BE2C (cell line): Measurements from ENCODE around the gene CNNM1.

ENCODE experiments used
- DNase-seq: peaks from one replicate; pipeline ENCODE4 v3.0.0-alpha.2; 2020
- H3K27me3 ChIP-seq: fragments of 250-450 bp; sonication (Bioruptor Pico); 2 replicates; pipeline ENCODE4 v1.5.1; 2020; ENCODE audit warnings: mild to moderate bottlenecking
- H3K36me3 ChIP-seq: fragments of 250-450 bp; sonication (Bioruptor Pico); 2 replicates; pipeline ENCODE4 v1.5.1; 2020; ENCODE audit warnings: mild to moderate bottlenecking
- H3K4me1 ChIP-seq: fragments of 250-450 bp; sonication (Bioruptor Pico); 2 replicates; pipeline ENCODE4 v1.5.1; 2020
- H3K4me3 ChIP-seq: 2 replicates; pipeline ENCODE4 v1.5.1; 2011; ENCODE audit warnings: low read depth, low read length
- H3K9me3 ChIP-seq: fragments of 250-450 bp; sonication (Bioruptor Pico); 2 replicates; pipeline ENCODE4 v1.5.1; 2020
- TF ChIP-seq, protein P1 (sequence below): IDR thresholded peaks from 2 replicates; pipeline ENCODE4 v1.5.1; 2012; ENCODE audit warnings: mild to moderate bottlenecking, low read depth, low read length

Gene CNNM1

DNA sequence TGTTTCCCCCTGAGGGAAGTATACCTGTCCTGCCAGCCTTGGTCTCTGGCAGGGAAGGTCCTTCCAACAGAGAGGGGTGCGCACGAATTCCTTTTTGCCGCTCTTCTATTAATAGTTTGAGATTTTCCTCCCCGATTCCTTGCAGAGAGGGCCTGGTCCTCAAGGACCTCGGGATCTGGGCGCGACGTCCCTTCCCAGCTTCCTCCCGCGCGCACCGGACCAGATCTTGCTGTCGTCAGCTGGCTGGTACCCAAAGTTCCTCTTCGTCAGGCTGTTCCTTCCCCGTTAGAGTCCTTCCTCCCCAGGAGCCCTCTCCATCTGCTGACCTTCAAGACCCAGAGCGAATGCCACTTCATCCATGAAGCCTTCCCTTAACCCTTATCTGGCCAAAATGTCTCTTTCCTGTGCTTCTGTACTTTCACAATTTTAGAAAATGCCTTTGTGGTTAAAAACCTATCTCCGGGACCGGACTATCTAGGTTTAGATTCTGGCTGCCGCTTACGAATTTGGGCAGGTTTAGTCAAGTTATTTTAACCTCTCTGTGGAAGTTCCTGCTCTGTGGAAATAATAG lies 102.1 kb downstream of the CNNM1 start:
- H3K4me3 ChIP-seq: peak overlapping the region; percentile 93
- H3K27me3 ChIP-seq: no peaks in the 10 kb centered on the region
- H3K4me1 ChIP-seq: no peaks in the 10 kb centered on the region
- no peaks in the 10 kb centered on the region for H3K9me3 ChIP-seq
- DNase-seq: peak; percentile 31
- TF ChIP-seq, protein P1, sequence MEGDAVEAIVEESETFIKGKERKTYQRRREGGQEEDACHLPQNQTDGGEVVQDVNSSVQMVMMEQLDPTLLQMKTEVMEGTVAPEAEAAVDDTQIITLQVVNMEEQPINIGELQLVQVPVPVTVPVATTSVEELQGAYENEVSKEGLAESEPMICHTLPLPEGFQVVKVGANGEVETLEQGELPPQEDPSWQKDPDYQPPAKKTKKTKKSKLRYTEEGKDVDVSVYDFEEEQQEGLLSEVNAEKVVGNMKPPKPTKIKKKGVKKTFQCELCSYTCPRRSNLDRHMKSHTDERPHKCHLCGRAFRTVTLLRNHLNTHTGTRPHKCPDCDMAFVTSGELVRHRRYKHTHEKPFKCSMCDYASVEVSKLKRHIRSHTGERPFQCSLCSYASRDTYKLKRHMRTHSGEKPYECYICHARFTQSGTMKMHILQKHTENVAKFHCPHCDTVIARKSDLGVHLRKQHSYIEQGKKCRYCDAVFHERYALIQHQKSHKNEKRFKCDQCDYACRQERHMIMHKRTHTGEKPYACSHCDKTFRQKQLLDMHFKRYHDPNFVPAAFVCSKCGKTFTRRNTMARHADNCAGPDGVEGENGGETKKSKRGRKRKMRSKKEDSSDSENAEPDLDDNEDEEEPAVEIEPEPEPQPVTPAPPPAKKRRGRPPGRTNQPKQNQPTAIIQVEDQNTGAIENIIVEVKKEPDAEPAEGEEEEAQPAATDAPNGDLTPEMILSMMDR: no peak
- no peaks in the 10 kb centered on the region; the same call in 1 of the 2 replicates for H3K36me3 ChIP-seq

DNA sequence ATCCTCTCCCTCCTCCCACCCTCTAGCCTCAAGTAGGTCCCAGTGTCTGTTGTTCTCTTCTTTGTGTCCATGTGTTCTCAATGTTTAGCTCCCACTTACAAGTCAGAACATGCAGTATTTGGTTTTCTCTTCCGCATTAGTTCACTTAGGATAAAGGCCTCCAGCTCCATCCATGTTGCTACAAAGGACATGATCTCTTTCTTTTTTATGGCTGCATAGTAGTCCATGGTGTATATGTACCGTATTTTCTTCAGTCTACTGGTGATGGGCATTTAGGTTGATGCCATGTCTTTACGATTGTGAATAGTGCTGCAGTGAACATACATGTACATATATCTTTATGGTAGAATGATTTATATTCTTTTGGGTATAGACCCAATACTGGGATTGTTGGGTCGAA lies 102.9 kb downstream of the CNNM1 start:
- peak overlapping the region; percentile 93 for H3K4me3 ChIP-seq
- TF ChIP-seq, protein P1: no peak
- no peaks in the 10 kb centered on the region for H3K27me3 ChIP-seq
- H3K9me3 ChIP-seq: no peaks in the 10 kb centered on the region
- DNase-seq: no peak
- H3K36me3 ChIP-seq: no peaks in the 10 kb centered on the region; the same call in 1 of the 2 replicates
- no peaks in the 10 kb centered on the region for H3K4me1 ChIP-seq

DNA sequence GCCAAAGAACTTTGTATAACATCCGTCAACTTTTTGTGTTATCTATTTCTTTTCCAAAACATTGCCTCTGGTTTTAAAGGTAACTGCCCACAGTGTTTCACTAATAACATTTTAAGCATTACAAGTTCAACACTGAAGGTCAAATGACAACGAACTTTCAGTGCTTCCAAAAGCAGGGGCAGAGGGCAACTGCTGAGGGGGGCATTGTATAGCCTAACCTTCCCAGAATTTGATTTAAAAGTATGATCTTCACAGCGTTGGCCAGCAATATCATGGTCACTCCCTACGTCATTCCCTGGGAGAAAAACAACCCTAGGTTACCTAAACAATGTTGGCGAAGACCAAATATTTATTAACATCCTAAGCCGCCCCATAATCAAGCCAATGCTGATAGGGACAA lies 103.7 kb downstream of the CNNM1 start:
- DNase-seq: no peak
- Histone ChIP-seq H3K36me3 (no peaks in the 10 kb centered on the region; the same call in 1 of the 2 replicates), H3K4me1 (no peaks in the 10 kb centered on the region), H3K27me3 (no peaks in the 10 kb centered on the region), H3K4me3 (no peak overlapping the region), H3K9me3 (no peaks in the 10 kb centered on the region)
- TF ChIP-seq, protein P1: no peak

DNA sequence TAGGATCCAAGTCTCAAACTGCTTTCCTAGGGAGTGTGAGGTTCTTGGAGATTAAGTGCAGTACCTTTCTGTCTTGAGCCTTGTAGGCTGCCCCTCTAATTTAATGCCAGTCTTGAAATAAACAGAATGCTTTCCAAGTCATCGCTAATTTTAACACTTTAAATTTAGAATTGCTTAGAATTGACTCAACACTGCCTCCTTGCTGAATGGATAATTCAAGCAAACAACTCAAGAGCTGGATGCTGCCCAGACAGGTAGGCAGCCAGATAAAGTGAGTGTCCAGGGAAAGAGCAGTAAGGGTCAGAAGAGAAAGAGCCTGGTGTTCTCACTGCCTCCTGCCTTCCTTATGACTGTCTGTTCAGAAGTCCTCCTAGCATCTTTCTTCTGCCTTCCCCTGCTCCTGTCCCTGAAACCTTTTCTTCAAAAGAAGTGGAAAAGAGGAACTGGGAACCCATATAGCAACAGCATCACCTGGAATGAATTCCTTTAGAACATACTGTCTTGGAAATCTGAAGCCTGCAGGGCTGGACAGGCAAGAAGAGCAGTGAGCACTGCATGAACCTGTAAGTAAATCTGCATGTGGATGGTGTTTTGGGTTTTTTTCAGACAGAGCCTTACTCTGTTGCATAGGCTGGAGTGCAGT lies 104.3 kb downstream of the CNNM1 start:
- DNase-seq: no peak
- Histone ChIP-seq H3K27me3 (no peaks in the 10 kb centered on the region), H3K4me3 (no peak overlapping the region), H3K36me3 (no peaks in the 10 kb centered on the region; the same call in 1 of the 2 replicates), H3K4me1 (no peaks in the 10 kb centered on the region), H3K9me3 (no peaks in the 10 kb centered on the region)
- TF ChIP-seq, protein P1: no peak; the same call in 1 of the 2 replicates

DNA sequence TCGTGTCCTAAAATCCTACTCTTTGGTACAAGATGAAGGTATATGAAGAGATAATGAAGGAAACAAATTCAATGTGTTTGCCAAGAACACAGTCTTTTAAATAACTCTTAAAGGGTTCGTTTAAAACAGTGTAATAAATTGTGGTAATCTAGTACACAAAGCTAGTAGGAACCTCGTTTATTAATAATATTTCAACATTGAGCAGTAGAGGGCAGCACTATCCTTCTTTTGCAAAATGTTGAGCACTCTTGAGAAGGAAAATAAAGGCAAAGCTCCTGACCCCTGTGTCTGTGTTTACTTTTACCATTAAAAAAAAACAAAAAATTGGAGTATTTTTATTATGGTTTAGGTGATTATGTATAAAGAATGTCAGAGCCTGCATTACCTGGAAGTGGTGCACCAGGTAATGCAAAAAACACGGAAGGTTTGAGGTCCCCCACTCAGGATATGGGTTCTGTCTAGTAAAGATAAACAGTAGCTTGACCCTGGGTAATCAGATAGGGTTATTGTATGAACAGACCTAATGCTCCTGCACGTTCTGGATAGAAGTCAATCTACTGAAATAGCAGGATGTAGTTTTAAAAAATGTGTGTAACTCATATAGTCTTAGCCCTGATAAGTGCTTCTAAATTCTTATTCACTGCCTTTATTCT lies 107.0 kb downstream of the CNNM1 start:
- Histone ChIP-seq H3K36me3 (no peaks in the 10 kb centered on the region; the same call in 1 of the 2 replicates), H3K27me3 (no peaks in the 10 kb centered on the region), H3K4me1 (no peaks in the 10 kb centered on the region), H3K9me3 (no peaks in the 10 kb centered on the region), H3K4me3 (no peak overlapping the region)
- no peak for DNase-seq
- TF ChIP-seq, protein P1: peak; percentile 56

DNA sequence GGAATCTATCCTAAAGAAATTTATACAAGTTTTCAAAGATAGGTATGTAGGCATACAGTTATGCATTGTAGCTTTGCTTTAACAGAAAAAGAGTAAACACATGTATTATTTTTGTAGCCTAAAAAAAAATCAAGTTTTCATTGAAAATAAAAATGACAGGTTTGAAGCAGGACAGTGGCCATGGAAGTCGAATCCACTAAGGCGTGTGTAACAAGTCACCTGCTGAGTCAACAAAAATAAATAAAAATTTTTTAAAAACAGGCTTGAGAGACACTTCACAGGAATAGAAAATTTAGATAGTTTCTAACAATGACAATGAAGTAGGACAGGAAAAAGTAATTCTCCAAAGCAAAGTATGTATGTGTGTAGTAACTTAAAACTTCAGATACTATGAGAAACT lies 109.7 kb downstream of the CNNM1 start:
- no peaks in the 10 kb centered on the region for H3K9me3 ChIP-seq
- H3K4me3 ChIP-seq: no peak overlapping the region
- H3K36me3 ChIP-seq: no peaks in the 10 kb centered on the region; the same call in 1 of the 2 replicates
- TF ChIP-seq, protein P1: no peak
- H3K27me3 ChIP-seq: no peaks in the 10 kb centered on the region; the same call in 1 of the 2 replicates
- H3K4me1 ChIP-seq: no peaks in the 10 kb centered on the region
- DNase-seq: no peak
